Gastrocnemius medialis (tissue), 4 donors: ENCODE data around the gene DAZAP2. TPM values are rescaled to one million over a fixed set of nuclear protein-coding genes. Genes with fewer than 3 reads are reported as not detected.
A peak's percentile ranks its signal among the peaks of the same experiment; 100 is the strongest.
"Not testable (repeated sequence)": the region's sequence is repeated elsewhere in the genome, so short reads cannot be mapped to it uniquely, and the experiment has no call there.

Experiments
- ATAC-seq, 2 donors: fragments of 150-250 bp; one replicate each; pipeline ENCODE4 v1.9.1; 2016
- DNase-seq, 2 donors: peaks; one replicate each; pipeline ENCODE4 v3.0.0-alpha.2; 2019
- H3K27ac ChIP-seq, 4 donors: fragments of 200-600 bp; sonication (generic); 1 replicate in 1 of 4; 2 replicates in 3 of 4; pipeline ENCODE4 v1.5.1; 2016 to 2018; ENCODE audit warnings: mild to moderate bottlenecking in 2 of 4, moderate library complexity in 1 of 4
- H3K27me3 ChIP-seq, 3 donors: fragments of 200-600 bp; sonication (generic) in 2 of 3; 1 replicate in 1 of 3; 2 replicates in 2 of 3; pipeline versions ENCODE4 v1.5.1 to v1.6.0; 2016 to 2019; ENCODE audit warnings: mild to moderate bottlenecking in 1 of 3, moderate library complexity in 1 of 3
- H3K36me3 ChIP-seq, 2 donors: fragments of 200-600 bp; sonication (generic) in 1 of 2; one replicate each; pipeline ENCODE4 v1.5.1; 2017 to 2018
- H3K4me1 ChIP-seq, 2 donors: fragments of 200-600 bp; sonication (generic) in 1 of 2; one replicate each; pipeline ENCODE4 v1.5.1; 2016 to 2017; ENCODE audit warnings: mild to moderate bottlenecking in 2 of 2
- H3K4me3 ChIP-seq, 4 donors: fragments of 200-600 bp; sonication (generic) in 3 of 4; 1 replicate in 1 of 4; 2 replicates in 3 of 4; pipeline ENCODE4 v1.5.1; 2016 to 2019; ENCODE audit warnings: mild to moderate bottlenecking in 2 of 4
- H3K9me3 ChIP-seq, 3 donors: fragments of 200-600 bp; sonication (generic) in 2 of 3; 1 replicate in 1 of 3; 2 replicates in 2 of 3; pipeline ENCODE4 v1.5.1; 2016 to 2019
- POLR2A ChIP-seq, 2 donors: fragments of 450-650 bp; IDR thresholded peaks; one replicate each; pipeline ENCODE4 v1.6.1; 2017; ENCODE audit warnings: antibody characterized with exemption in 2 of 2, mild to moderate bottlenecking in 2 of 2, moderate library complexity in 2 of 2
- in situ Hi-C, 4 donors: fragments of 200-750 bp; cut with MboI; loops; one replicate each; pipeline versions ENCODE4 v1.15.0 to v1.8.0; 2017; ENCODE audit warnings: low sequenced_read_pairs in 4 of 4
- intact Hi-C: fragments of 100-400 bp; cut with DNase I; formaldehyde crosslinking; loops from one replicate; pipeline ENCODE4 v1.15.1; 2023; ENCODE audit warnings: low total_unique reads
- total RNA-seq, 4 donors: library from RNA; depleted of rRNA; stranded (reverse); fragments of >200 nt; gene quantifications; one replicate each; pipeline versions ENCODE4 v1.1.0 to v1.2.3, GENCODE V29; 2016
- TF ChIP-seq, protein P1 (sequence below), 5 experiments: fragments of 450-650 bp in 3 of 5; fragments of 200-600 bp in 2 of 5; sonication (generic) in 2 of 5; IDR thresholded peaks in 4 of 5; conservative IDR thresholded peaks in 1 of 5; 1 replicate in 4 of 5; 2 replicates in 1 of 5; pipeline ENCODE4 v1.5.1; 2016 to 2019; ENCODE audit warnings: antibody characterized with exemption in 5 of 5, mild to moderate bottlenecking in 3 of 5, moderate library complexity in 3 of 5

DAZAP2 gene
- total RNA-seq, 4 donors from 2014 or later = 204 to 274 (median 246) TPM

DNA sequence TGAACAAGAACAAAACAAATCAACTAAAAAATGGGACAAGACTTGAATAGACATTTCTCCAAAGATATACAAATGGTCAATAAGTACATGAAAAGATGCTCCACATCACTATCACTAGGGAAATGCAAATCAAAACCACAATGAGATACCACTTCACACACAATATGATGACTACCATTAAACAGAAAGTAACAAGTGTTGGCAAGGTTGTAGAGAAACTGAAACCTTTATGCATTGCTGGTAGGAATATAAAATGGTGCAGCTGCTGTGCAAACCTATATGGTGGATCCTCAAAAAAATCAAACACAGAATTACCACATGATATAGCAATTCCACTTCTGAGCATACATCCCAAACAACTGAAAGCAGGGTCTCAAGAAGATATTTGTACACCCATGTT lies 26.4 kb downstream of the DAZAP2 start:
- Histone ChIP-seq H3K4me1 (no peaks in the 10 kb centered on the region), H3K27me3 (no peaks in the 10 kb centered on the region), H3K9me3 (no peaks in the 10 kb centered on the region), H3K36me3 (no peaks in the 10 kb centered on the region), H3K4me3 (no peak overlapping the region), H3K27ac (no peak overlapping the region)
- intact Hi-C loops (loop anchor here (5.0 kb wide), 1 partner anchor 267 kb away; no protein-coding TSS in a partner anchor), in situ Hi-C loops (loop anchor here in 2 of 4 donors (5.0 to 25.0 kb wide), 3 partner anchors 77 to 272 kb away; partner anchors contain the start of gene CELA1 (in 1 of the 2))
- no peak for ATAC-seq
- TF ChIP-seq, protein P1, sequence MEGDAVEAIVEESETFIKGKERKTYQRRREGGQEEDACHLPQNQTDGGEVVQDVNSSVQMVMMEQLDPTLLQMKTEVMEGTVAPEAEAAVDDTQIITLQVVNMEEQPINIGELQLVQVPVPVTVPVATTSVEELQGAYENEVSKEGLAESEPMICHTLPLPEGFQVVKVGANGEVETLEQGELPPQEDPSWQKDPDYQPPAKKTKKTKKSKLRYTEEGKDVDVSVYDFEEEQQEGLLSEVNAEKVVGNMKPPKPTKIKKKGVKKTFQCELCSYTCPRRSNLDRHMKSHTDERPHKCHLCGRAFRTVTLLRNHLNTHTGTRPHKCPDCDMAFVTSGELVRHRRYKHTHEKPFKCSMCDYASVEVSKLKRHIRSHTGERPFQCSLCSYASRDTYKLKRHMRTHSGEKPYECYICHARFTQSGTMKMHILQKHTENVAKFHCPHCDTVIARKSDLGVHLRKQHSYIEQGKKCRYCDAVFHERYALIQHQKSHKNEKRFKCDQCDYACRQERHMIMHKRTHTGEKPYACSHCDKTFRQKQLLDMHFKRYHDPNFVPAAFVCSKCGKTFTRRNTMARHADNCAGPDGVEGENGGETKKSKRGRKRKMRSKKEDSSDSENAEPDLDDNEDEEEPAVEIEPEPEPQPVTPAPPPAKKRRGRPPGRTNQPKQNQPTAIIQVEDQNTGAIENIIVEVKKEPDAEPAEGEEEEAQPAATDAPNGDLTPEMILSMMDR (IDR thresholded peaks at IDR 0.05 in 4 of 5, conservative IDR thresholded peaks at IDR 0.05 in 1 of 5) = no peak
- no peak for TF ChIP-seq POLR2A (IDR thresholded peaks at IDR 0.05)
- DNase-seq = no peak

- intact Hi-C loops = loop anchor here (2.0 to 5.0 kb wide), 2 partner anchors 71 to 263 kb away; no protein-coding TSS in a partner anchor
- ATAC-seq (peak; percentile 38 to 62), DNase-seq (no peak)
- TF ChIP-seq, protein P1 (IDR thresholded peaks at IDR 0.05 in 4 of 5, conservative IDR thresholded peaks at IDR 0.05 in 1 of 5) = peak in 4 of 5 experiments; percentile 22 to 47 (median 42)
- TF ChIP-seq POLR2A (IDR thresholded peaks at IDR 0.05) = no peak
- Histone ChIP-seq H3K27ac (peak overlapping the region in 3 of 4 donors; percentile 43 to 74 (median 61)), H3K9me3 (no peaks in the 10 kb centered on the region), H3K4me1 (peaks cover 0 to 6% of the 10 kb centered on the region in 2 donors), H3K36me3 (no peaks in the 10 kb centered on the region), H3K27me3 (peaks cover 8 to 30% (median 15%) of the 10 kb centered on the region in 3 donors), H3K4me3 (peak overlapping the region; percentile 66 to 93 (median 73))
- in situ Hi-C loops = loop anchor here in 2 of 4 donors (5.0 to 25.0 kb wide), 3 partner anchors 73 to 268 kb away; partner anchors contain the start of gene CELA1 (in 1 of the 2)
These were observed 30.8 kb downstream of the DAZAP2 start for GRCh38 chr12:51269174-51270066.

GRCh38 chr12:51270067-51270950 lies 31.7 kb downstream of the DAZAP2 start, which contains the start of gene SMAGP:
SMAGP (minus strand) TSS chr12:51270415; CDS start chr12:51269278, 1,137 bp downstream.
- peak within 1 kb of the TSS; percentile 35 to 74 (median 60) for H3K27ac ChIP-seq
- H3K4me3 ChIP-seq = peak within 1 kb of the TSS; percentile 66 to 93 (median 73)
- DNase-seq (no peak), ATAC-seq (peak; percentile 50 to 63)
- no peaks in the 10 kb centered on the region for H3K36me3 ChIP-seq
- TF ChIP-seq, protein P1 (IDR thresholded peaks at IDR 0.05 in 4 of 5, conservative IDR thresholded peaks at IDR 0.05 in 1 of 5) = peak in 1 of 5 experiments; percentile 18
- no peak for TF ChIP-seq POLR2A (IDR thresholded peaks at IDR 0.05)
- peaks cover 0 to 6% of the 10 kb centered on the region in 2 donors for H3K4me1 ChIP-seq
- in situ Hi-C loops = loop anchor here in 1 of 4 donors (25.0 kb wide), 1 partner anchor 267 kb away; no protein-coding TSS in a partner anchor
- H3K27me3 ChIP-seq = peaks cover 8 to 30% (median 15%) of the 10 kb centered on the region in 3 donors
- no peaks in the 10 kb centered on the region for H3K9me3 ChIP-seq
- intact Hi-C loops = loop anchor here (2.0 kb wide), 1 partner anchor 70 kb away; no protein-coding TSS in a partner anchor

GRCh38 chr12:51270951-51271518 lies 32.4 kb downstream of the DAZAP2 start:
- in situ Hi-C loops = loop anchor here in 1 of 4 donors (25.0 kb wide), 1 partner anchor 266 kb away; no protein-coding TSS in a partner anchor
- peak overlapping the region; percentile 66 to 93 (median 73) for H3K4me3 ChIP-seq
- H3K4me1 ChIP-seq = peaks cover 0 to 6% of the 10 kb centered on the region in 2 donors
- peaks cover 8 to 30% (median 15%) of the 10 kb centered on the region in 3 donors for H3K27me3 ChIP-seq
- no peaks in the 10 kb centered on the region for H3K36me3 ChIP-seq
- peak; percentile 19 to 42 for ATAC-seq
- H3K27ac ChIP-seq = peak overlapping the region; percentile 35 to 74 (median 60)
- intact Hi-C loops = loop anchor here (2.0 kb wide), 1 partner anchor 70 kb away; no protein-coding TSS in a partner anchor
- DNase-seq = no peak
- no peaks in the 10 kb centered on the region for H3K9me3 ChIP-seq
- TF ChIP-seq, protein P1 (IDR thresholded peaks at IDR 0.05 in 4 of 5, conservative IDR thresholded peaks at IDR 0.05 in 1 of 5) = no peak
- no peak for TF ChIP-seq POLR2A (IDR thresholded peaks at IDR 0.05)

- H3K36me3 ChIP-seq, H3K4me1 ChIP-seq, H3K9me3 ChIP-seq, H3K4me3 ChIP-seq, H3K27ac ChIP-seq, ATAC-seq, DNase-seq, intact Hi-C loops: not testable (repeated sequence)
- in situ Hi-C loops = loop anchor here in 1 of 4 donors (25.0 kb wide), 1 partner anchor 264 kb away; no protein-coding TSS in a partner anchor
- peaks cover 8 to 30% (median 15%) of the 10 kb centered on the region in 3 donors for H3K27me3 ChIP-seq
These were observed 34.2 kb downstream of the DAZAP2 start for GRCh38 chr12:51272810-51273209.
